Measurements from ENCODE around the gene PNPO. TPM values are rescaled to one million over a fixed set of nuclear protein-coding genes. Genes with fewer than 3 reads are reported as not detected.

Gene PNPO
- total and polyA plus RNA-seq, 4 donors, result 27.8 to 102 (median 51.3) TPM

- TF ChIP-seq REST (IDR thresholded peaks at IDR 0.05), result no peak
- TF ChIP-seq FOXA2 (IDR thresholded peaks at IDR 0.05), result no peak
- TF ChIP-seq YY1 (IDR thresholded peaks at IDR 0.05), result no peak
- TF ChIP-seq RAD21 (IDR thresholded peaks at IDR 0.05), result no peak
- TF ChIP-seq GABPA (IDR thresholded peaks at IDR 0.05 in 1 of 2, conservative IDR thresholded peaks at IDR 0.05 in 1 of 2), result no peak
Measured at GRCh38 chr17:47996201-47996600, 54.8 kb downstream of the PNPO start (continued).

GRCh38 chr17:47997586-47997985, 56.2 kb downstream of the PNPO start:
- no peak overlapping the region for H3K9ac ChIP-seq (ENCODE audit: low read depth in 1 of 2, low read length in 2 of 2)
- no peak overlapping the region for H3K27ac ChIP-seq (ENCODE audit: low read depth in 1 of 2, low read length in 2 of 2)
- TF ChIP-seq NR2F2 (IDR thresholded peaks at IDR 0.05) (no peak), JUND (IDR thresholded peaks at IDR 0.05) (no peak), EGR1 (IDR thresholded peaks at IDR 0.05; ENCODE audit: low read depth in 2 of 2) (no peak), SP1 (IDR thresholded peaks at IDR 0.05) (no peak), FOXA2 (IDR thresholded peaks at IDR 0.05) (no peak), CTCF (IDR thresholded peaks at IDR 0.05; ENCODE audit: low read depth, low read length, missing input control) (no peak), MAX (IDR thresholded peaks at IDR 0.05) (no peak), ZBTB33 (IDR thresholded peaks at IDR 0.05) (no peak), HNF4A (conservative IDR thresholded peaks at IDR 0.05) (no peak), ATF3 (IDR thresholded peaks at IDR 0.05) (no peak), RAD21 (IDR thresholded peaks at IDR 0.05) (no peak), YY1 (IDR thresholded peaks at IDR 0.05) (no peak), FOXA1 (IDR thresholded peaks at IDR 0.05) (no peak), HNF4G (IDR thresholded peaks at IDR 0.05) (no peak), GABPA (IDR thresholded peaks at IDR 0.05 in 1 of 2, conservative IDR thresholded peaks at IDR 0.05 in 1 of 2) (no peak)
- H3K4me1 ChIP-seq (ENCODE audit: control insufficient read depth in 4 of 4, insufficient read depth in 4 of 4, low read length in 3 of 4), result no peaks in the 10 kb centered on the region
- no peak overlapping the region for H3K4me3 ChIP-seq (ENCODE audit: low read depth in 1 of 3, low read length in 3 of 3)
- WGBS, result 86% methylated on average over 7 of the region's 7 CpGs
- no peaks in the 10 kb centered on the region for H3K36me3 ChIP-seq (ENCODE audit: control insufficient read depth in 4 of 4, insufficient read depth in 3 of 4, low read depth in 1 of 4, low read length in 3 of 4)
- no peaks in the 10 kb centered on the region for H3K27me3 ChIP-seq (ENCODE audit: control insufficient read depth in 4 of 4, insufficient read depth in 4 of 4, low read length in 3 of 4)
- DNase-seq (ENCODE audit: low spot score), result no peak
- H3K9me3 ChIP-seq (ENCODE audit: control insufficient read depth in 4 of 4, low read length in 3 of 4), result no peaks in the 10 kb centered on the region
